Measurements from ENCODE around the gene SLC29A1. TPM values are rescaled to one million over a fixed set of nuclear protein-coding genes. Genes with fewer than 3 reads are reported as not detected.

SLC29A1 gene
- total and polyA plus RNA-seq, 2 of the 8 experiments (the other 6 are each of a cell fraction or from before 2014, with no cell fraction given), result 187 to 558 TPM

GRCh38 chr6:44268095-44268628 is 44.8 kb downstream of the SLC29A1 start:
- Histone ChIP-seq H4K5ac (ENCODE audit: insufficient read length, low read depth, low read length) (no peak overlapping the region), H4K20me1 (replicated peaks in 1 of 2; ENCODE audit: control insufficient read depth in 1 of 2, insufficient read depth in 2 of 2, low read length in 2 of 2) (peaks cover 1 to 2% of the 10 kb centered on the region in 2 experiments), H2BK120ac (replicated peaks; ENCODE audit: low read depth, low read length) (no peak overlapping the region), H2AFZ (ENCODE audit: low read length) (0 out of 2 replicates have a peak overlapping the region, but pooled peaks have one; percentile 36), H3K56ac (replicated peaks; ENCODE audit: insufficient read length, low read depth, low read length) (no peak overlapping the region), H3K27me3 (replicated peaks in 1 of 4; ENCODE audit: control insufficient read depth in 3 of 4, extremely low read depth in 1 of 4, insufficient read depth in 3 of 4, low read length in 3 of 4) (peaks cover 0 to 3% (median 0%) of the 10 kb centered on the region in 4 experiments; a peak in 2 of 7 replicates), H3K79me2 (ENCODE audit: control insufficient read depth in 1 of 2, insufficient read depth in 2 of 2, low read length in 2 of 2) (peaks cover 0 to 10% of the 10 kb centered on the region in 2 experiments; a peak in 1 of 4 replicates), H3K4me1 (replicated peaks in 1 of 4; ENCODE audit: control insufficient read depth in 3 of 4, insufficient read depth in 4 of 4, low read length in 3 of 4) (peaks cover 16 to 46% (median 22%) of the 10 kb centered on the region in 4 experiments), H3K9me3 (ENCODE audit: insufficient read depth in 2 of 2, low read depth in 1 of 2, low read length in 1 of 2) (no peaks in the 10 kb centered on the region), H4K8ac (ENCODE audit: extremely low read depth, insufficient read depth, low read length) (no peak overlapping the region), H3K79me1 (ENCODE audit: low read depth, low read length) (peaks cover 3% of the 10 kb centered on the region; the same call in 1 of the 2 replicates), H3K27ac (ENCODE audit: low read depth, low read length) (no peak overlapping the region), H3K14ac (ENCODE audit: insufficient read length) (no peak overlapping the region), H2AK5ac (ENCODE audit: low read depth, low read length) (no peak overlapping the region), H3K4ac (replicated peaks; ENCODE audit: insufficient read length, low read depth, low read length) (no peak overlapping the region), H4K91ac (replicated peaks; ENCODE audit: insufficient read length, low read length) (peak overlapping the region; percentile 10), H2BK12ac (ENCODE audit: low read depth, low read length) (peak overlapping the region; percentile 82; the same call in 1 of the 2 replicates), H3K23me2 (ENCODE audit: low read depth, low read length) (peaks cover 14% of the 10 kb centered on the region), H3K23ac (ENCODE audit: insufficient read length) (no peak overlapping the region), H3K4me3 (ENCODE audit: extremely low read depth in 1 of 4, insufficient read depth in 2 of 4, low read depth in 3 of 4, low read length in 4 of 4) (peak overlapping the region in 3 of 4 experiments; percentile 7 to 43 (median 17); a peak in 4 of 8 replicates), H2BK15ac (ENCODE audit: low read length) (peak overlapping the region; percentile 73; the same call in 1 of the 2 replicates), H2BK5ac (ENCODE audit: low read depth, low read length) (no peak overlapping the region), H3K4me2 (ENCODE audit: insufficient read depth in 1 of 2, low read depth in 2 of 2, low read length in 2 of 2) (peak overlapping the region; percentile 4 to 57; a peak in 3 of 4 replicates), H3K9ac (replicated peaks in 1 of 4; ENCODE audit: extremely low read depth in 1 of 4, low read depth in 3 of 4, low read length in 3 of 4) (no peak overlapping the region), H3K18ac (ENCODE audit: extremely low read depth, low read length) (no peak overlapping the region; the same call in 1 of the 2 replicates), H3K36me3 (ENCODE audit: control insufficient read depth in 2 of 4, insufficient read depth in 4 of 4, low read length in 3 of 4) (no peaks in the 10 kb centered on the region), H2BK20ac (ENCODE audit: low read length) (no peak overlapping the region)
- DNase-seq (ENCODE audit: low read depth in 1 of 2, low spot score in 2 of 2) (peak in 1 of 2 experiments; percentile 89), FAIRE-seq (peak; percentile 94)
- 12% methylated on average over 5 of the region's 5 CpGs; no CpG with 5 or more reads in 1 of the 2 experiments for WGBS, 2 experiments (ENCODE audit: extremely low coverage in 1 of 2, insufficient coverage in 1 of 2, insufficient read length in 1 of 2, insufficient replicate concordance in 2 of 2, low coverage in 1 of 2, low lambda C conversion rate in 2 of 2, missing lambda C conversion rate in 1 of 2)
- ChIA-PET CTCF (ENCODE audit: partially characterized antibody) (interaction anchor here (0.6 to 19.0 kb wide), 32 partner anchors 11 to 190 kb away, joined by 3 to 330 read pairs (median 6); partner anchors contain the start of genes AARS2, HSP90AB1, SLC35B2 and SPATS1), POLR2A (ENCODE audit: partially characterized antibody) (interaction anchor here (1.1 to 12.0 kb wide), 16 partner anchors 10 to 74 kb away, joined by 3 to 138 read pairs (median 10); partner anchors contain the start of genes AARS2, HSP90AB1, SLC35B2 and SPATS1)
- peak; percentile 97 to 98 for TF ChIP-seq RAD21 (IDR thresholded peaks at IDR 0.05 in 1 of 2, conservative IDR thresholded peaks at IDR 0.05 in 1 of 2; ENCODE audit: low read depth in 2 of 2, low read length in 2 of 2)
- peak; percentile 54 for TF ChIP-seq YY1 (IDR thresholded peaks at IDR 0.05; ENCODE audit: low read depth, low read length)
- 0 out of 2 replicates have a peak, but pooled peaks have one; percentile 15 for TF ChIP-seq CREB1 (IDR thresholded peaks at IDR 0.05)
- no peak for TF ChIP-seq GTF2F1 (IDR thresholded peaks at IDR 0.05; ENCODE audit: borderline replicate concordance, low read depth, low read length)
- peak; percentile 23 for TF ChIP-seq EGR1 (IDR thresholded peaks at IDR 0.05; ENCODE audit: borderline replicate concordance, low read depth, low read length)
- TF ChIP-seq TCF12 (IDR thresholded peaks at IDR 0.05; ENCODE audit: low read depth, low read length), result peak; percentile 97
- 0 out of 2 replicates have a peak, but pooled peaks have one; percentile 24 for TF ChIP-seq TEAD4 (IDR thresholded peaks at IDR 0.05; ENCODE audit: low read depth, low read length)
